Adipose tissue (tissue), 3 donors: Measurements from ENCODE around the gene RGS6. TPM values are rescaled to one million over a fixed set of nuclear protein-coding genes. Genes with fewer than 3 reads are reported as not detected.

Source experiments
- H3K27ac ChIP-seq: one replicate; pipeline ENCODE4 v1.5.1; 2013; ENCODE audit warnings: low read depth, low read length
- WGBS, 3 donors: extraction: QIAGEN DNeasy Blood & Tissue Kit; methylation state at CpG; one replicate each; pipeline ENCODE4 v1.1.7; 2013; 5-methylcytosine and 5-hydroxymethylcytosine counted together
- polyA plus RNA-seq, 3 donors: library from polyadenylated mRNA; stranded (reverse); fragments of 200-250 nt; gene quantifications; one replicate each; pipeline ENCODE4 v1.2.3, GENCODE V29; 2013
- donor health status: healthy with polysubstance abuse.
- donor health status: Bipolar disorder and iron deficiency.
- donor health status: healthy.

The RGS6 gene
- polyA plus RNA-seq, 3 donors: 0.79 to 1.9 (median 1.6) TPM

GRCh38 chr14:72254937-72255472 lies 322.8 kb downstream of the RGS6 start:
- WGBS, 3 donors: 77 to 79% (median 77%) methylated on average over 4 of the region's 4 CpGs
- H3K27ac ChIP-seq: no peak overlapping the region

- 20 to 95% (median 89%) methylated on average over 1 of the region's 1 CpG for WGBS, 3 donors
- no peak overlapping the region for H3K27ac ChIP-seq
Observed at GRCh38 chr14:72256055-72256454, 323.8 kb downstream of the RGS6 start.

- 67 to 78% (median 71%) methylated on average over 4 of the region's 4 CpGs for WGBS, 3 donors
- H3K27ac ChIP-seq: no peak overlapping the region
Observed at GRCh38 chr14:72261068-72261467, 328.8 kb downstream of the RGS6 start.

GRCh38 chr14:72262771-72263170 lies 330.5 kb downstream of the RGS6 start:
- WGBS, 3 donors: 89 to 95% (median 93%) methylated on average over 2 of the region's 2 CpGs
- H3K27ac ChIP-seq: no peak overlapping the region

GRCh38 chr14:72264716-72265115 lies 332.5 kb downstream of the RGS6 start:
- 53 to 69% (median 58%) methylated on average over 5 of the region's 5 CpGs for WGBS, 3 donors
- no peak overlapping the region for H3K27ac ChIP-seq

GRCh38 chr14:72270147-72270727 lies 338.0 kb downstream of the RGS6 start:
- H3K27ac ChIP-seq: no peak overlapping the region
- 45 to 49% (median 47%) methylated on average over 5 of the region's 5 CpGs for WGBS, 3 donors

- no peak overlapping the region for H3K27ac ChIP-seq
- 87 to 89% (median 87%) methylated on average over 3 of the region's 3 CpGs for WGBS, 3 donors
Observed at GRCh38 chr14:72270749-72271148, 338.5 kb downstream of the RGS6 start.

GRCh38 chr14:72275242-72275641 lies 343.0 kb downstream of the RGS6 start:
- WGBS, 3 donors: 63 to 89% (median 68%) methylated on average over 1 of the region's 1 CpG
- no peak overlapping the region for H3K27ac ChIP-seq

GRCh38 chr14:72278316-72278715 lies 346.1 kb downstream of the RGS6 start:
- no peak overlapping the region for H3K27ac ChIP-seq
- WGBS, 3 donors: 89 to 96% (median 94%) methylated on average over 3 of the region's 3 CpGs

- no peak overlapping the region for H3K27ac ChIP-seq
- 88 to 93% (median 89%) methylated on average over 4 of the region's 4 CpGs for WGBS, 3 donors
Observed at GRCh38 chr14:72284176-72284575, 351.9 kb downstream of the RGS6 start.

GRCh38 chr14:72290241-72290640 lies 358.0 kb downstream of the RGS6 start:
- H3K27ac ChIP-seq: no peak overlapping the region
- WGBS, 3 donors: 41 to 51% (median 48%) methylated on average over 4 of the region's 4 CpGs

- 44 to 54% (median 47%) methylated on average over 16 of the region's 16 CpGs for WGBS, 3 donors
- H3K27ac ChIP-seq: no peak overlapping the region
Observed at GRCh38 chr14:72291908-72292688, 359.9 kb downstream of the RGS6 start.

- WGBS, 3 donors: 22 to 39% (median 35%) methylated on average over 1 of the region's 1 CpG
- H3K27ac ChIP-seq: no peak overlapping the region
Observed at GRCh38 chr14:72292689-72293024, 360.4 kb downstream of the RGS6 start.

GRCh38 chr14:72301352-72301751 lies 369.1 kb downstream of the RGS6 start:
- no peak overlapping the region for H3K27ac ChIP-seq
- WGBS, 3 donors: 69 to 86% (median 84%) methylated on average over 3 of the region's 3 CpGs

- 65 to 91% (median 89%) methylated on average over 4 of the region's 4 CpGs for WGBS, 3 donors
Observed at GRCh38 chr14:72303930-72304329, 371.7 kb downstream of the RGS6 start.

GRCh38 chr14:72305561-72305960 lies 373.3 kb downstream of the RGS6 start:
- no peak overlapping the region for H3K27ac ChIP-seq

More at GRCh38 chr14:72303930-72304329, 371.7 kb downstream of the RGS6 start:
- no peak overlapping the region for H3K27ac ChIP-seq

- WGBS, 3 donors: 64 to 67% (median 65%) methylated on average over 6 of the region's 6 CpGs
Observed at GRCh38 chr14:72308967-72309485, 376.8 kb downstream of the RGS6 start.

GRCh38 chr14:72311116-72311515 lies 378.9 kb downstream of the RGS6 start:
- H3K27ac ChIP-seq: no peak overlapping the region

More at GRCh38 chr14:72308967-72309485, 376.8 kb downstream of the RGS6 start:
- H3K27ac ChIP-seq: no peak overlapping the region

GRCh38 chr14:72311516-72311915 lies 379.3 kb downstream of the RGS6 start:
- H3K27ac ChIP-seq: no peak overlapping the region

More at GRCh38 chr14:72311116-72311515, 378.9 kb downstream of the RGS6 start:
- 78 to 92% (median 83%) methylated on average over 1 of the region's 1 CpG for WGBS, 3 donors
